Measurements from ENCODE around the gene CEP135. TPM values are rescaled to one million over a fixed set of nuclear protein-coding genes. Genes with fewer than 3 reads are reported as not detected.

The CEP135 gene
- total RNA-seq, 2 experiments from 2014 or later: 21.6 to 32.7 TPM

DNA sequence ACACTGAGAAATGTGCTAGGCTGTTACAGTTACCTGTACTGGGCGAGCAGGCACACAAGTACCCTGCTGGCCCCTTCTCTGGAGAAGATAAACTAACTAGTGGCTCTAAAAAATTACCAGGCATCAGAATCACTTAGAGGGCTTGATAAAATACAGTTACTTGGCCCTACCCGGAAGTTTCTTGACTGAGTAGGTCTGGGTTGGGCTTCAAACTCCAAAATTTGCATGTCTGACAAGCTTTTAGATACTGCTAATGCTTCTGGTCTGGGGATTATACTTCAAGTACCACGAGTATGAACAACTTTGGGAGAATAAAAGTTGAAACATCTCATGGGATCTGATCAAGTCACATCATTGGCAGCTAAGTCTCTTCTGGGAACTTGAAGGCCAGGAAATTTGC is 30.8 kb downstream of the CEP135 start:
- peaks cover 98% of the 10 kb centered on the region for H3K36me3 ChIP-seq (ENCODE audit: insufficient read depth, low read length)
- no peaks in the 10 kb centered on the region for H3K79me2 ChIP-seq (ENCODE audit: insufficient read depth, low read depth, low read length)
- no peaks in the 10 kb centered on the region for H4K20me1 ChIP-seq (ENCODE audit: insufficient read depth, low read length)
- BruUV-seq (replicated peaks): no TSS peak
- H3K27ac ChIP-seq (ENCODE audit: low read depth, low read length, poor library complexity, severe bottlenecking): no peak overlapping the region
- no peak for TF ChIP-seq EZH2phosphoT487 (IDR thresholded peaks at IDR 0.05; ENCODE audit: borderline replicate concordance, low read depth, low read length)
- TF ChIP-seq, protein P1, sequence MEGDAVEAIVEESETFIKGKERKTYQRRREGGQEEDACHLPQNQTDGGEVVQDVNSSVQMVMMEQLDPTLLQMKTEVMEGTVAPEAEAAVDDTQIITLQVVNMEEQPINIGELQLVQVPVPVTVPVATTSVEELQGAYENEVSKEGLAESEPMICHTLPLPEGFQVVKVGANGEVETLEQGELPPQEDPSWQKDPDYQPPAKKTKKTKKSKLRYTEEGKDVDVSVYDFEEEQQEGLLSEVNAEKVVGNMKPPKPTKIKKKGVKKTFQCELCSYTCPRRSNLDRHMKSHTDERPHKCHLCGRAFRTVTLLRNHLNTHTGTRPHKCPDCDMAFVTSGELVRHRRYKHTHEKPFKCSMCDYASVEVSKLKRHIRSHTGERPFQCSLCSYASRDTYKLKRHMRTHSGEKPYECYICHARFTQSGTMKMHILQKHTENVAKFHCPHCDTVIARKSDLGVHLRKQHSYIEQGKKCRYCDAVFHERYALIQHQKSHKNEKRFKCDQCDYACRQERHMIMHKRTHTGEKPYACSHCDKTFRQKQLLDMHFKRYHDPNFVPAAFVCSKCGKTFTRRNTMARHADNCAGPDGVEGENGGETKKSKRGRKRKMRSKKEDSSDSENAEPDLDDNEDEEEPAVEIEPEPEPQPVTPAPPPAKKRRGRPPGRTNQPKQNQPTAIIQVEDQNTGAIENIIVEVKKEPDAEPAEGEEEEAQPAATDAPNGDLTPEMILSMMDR (conservative IDR thresholded peaks at IDR 0.05; ENCODE audit: low read length): no peak
- intact Hi-C loops (cut with micrococcal nuclease; ENCODE audit: unreplicated experiment): no loop called here
- H3K9me3 ChIP-seq (ENCODE audit: low read length): no peaks in the 10 kb centered on the region
- H3K9me2 ChIP-seq (ENCODE audit: insufficient read depth, low read length): no peaks in the 10 kb centered on the region
- no peak overlapping the region for H3K4me2 ChIP-seq (ENCODE audit: low read length)
- H3K4me3 ChIP-seq (ENCODE audit: low read depth, low read length, poor library complexity, severe bottlenecking): no peak overlapping the region
- peaks cover 6% of the 10 kb centered on the region for H3K4me1 ChIP-seq (ENCODE audit: insufficient read depth, low read length, poor library complexity, severe bottlenecking)
- no peak for DNase-seq (ENCODE audit: low spot score)
- POLR2A ChIA-PET: no interaction called here
- CTCF ChIA-PET (ENCODE audit: unreplicated experiment): no interaction called here
- no peak overlapping the region for H2AFZ ChIP-seq (ENCODE audit: low read length)

DNA sequence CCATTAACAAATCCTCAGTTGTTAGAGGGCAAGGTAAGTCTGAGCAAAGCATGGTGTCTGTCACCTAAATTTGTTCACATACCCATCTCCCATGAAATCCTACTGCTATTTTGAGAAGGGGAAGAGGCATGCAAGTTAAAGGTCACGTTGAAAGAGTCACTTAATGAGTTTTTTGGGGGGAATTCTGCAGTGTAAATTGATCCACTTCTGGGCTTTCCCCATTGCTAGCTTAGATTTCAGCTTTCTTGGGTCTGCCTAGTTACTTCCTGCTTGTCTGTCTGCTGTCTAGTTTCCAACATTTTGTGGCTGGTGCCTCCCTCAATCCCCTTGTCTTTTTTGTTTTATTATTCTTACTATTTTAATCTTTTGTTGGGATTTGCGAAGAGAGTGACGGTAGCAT is 32.0 kb downstream of the CEP135 start:
- Histone ChIP-seq H3K9me2 (ENCODE audit: insufficient read depth, low read length) (no peaks in the 10 kb centered on the region), H3K79me2 (ENCODE audit: insufficient read depth, low read depth, low read length) (no peaks in the 10 kb centered on the region), H3K4me1 (ENCODE audit: insufficient read depth, low read length, poor library complexity, severe bottlenecking) (peaks cover 6% of the 10 kb centered on the region), H3K4me2 (ENCODE audit: low read length) (no peak overlapping the region), H3K4me3 (ENCODE audit: low read depth, low read length, poor library complexity, severe bottlenecking) (no peak overlapping the region), H3K27ac (ENCODE audit: low read depth, low read length, poor library complexity, severe bottlenecking) (no peak overlapping the region), H4K20me1 (ENCODE audit: insufficient read depth, low read length) (no peaks in the 10 kb centered on the region), H2AFZ (ENCODE audit: low read length) (no peak overlapping the region), H3K36me3 (ENCODE audit: insufficient read depth, low read length) (peaks cover 98% of the 10 kb centered on the region), H3K9me3 (ENCODE audit: low read length) (no peaks in the 10 kb centered on the region)
- no peak for DNase-seq (ENCODE audit: low spot score)
- BruUV-seq (replicated peaks): no TSS peak
- ChIA-PET POLR2A (interaction anchor here (0.6 to 1.4 kb wide), 8 partner anchors 10 to 105 kb away, joined by 3 to 9 read pairs (median 3); no protein-coding TSS in a partner anchor), CTCF (ENCODE audit: unreplicated experiment) (no interaction called here)
- intact Hi-C loops (cut with micrococcal nuclease; ENCODE audit: unreplicated experiment): no loop called here
- TF ChIP-seq, protein P1 (conservative IDR thresholded peaks at IDR 0.05; ENCODE audit: low read length): no peak
- TF ChIP-seq EZH2phosphoT487 (IDR thresholded peaks at IDR 0.05; ENCODE audit: borderline replicate concordance, low read depth, low read length): no peak

DNA sequence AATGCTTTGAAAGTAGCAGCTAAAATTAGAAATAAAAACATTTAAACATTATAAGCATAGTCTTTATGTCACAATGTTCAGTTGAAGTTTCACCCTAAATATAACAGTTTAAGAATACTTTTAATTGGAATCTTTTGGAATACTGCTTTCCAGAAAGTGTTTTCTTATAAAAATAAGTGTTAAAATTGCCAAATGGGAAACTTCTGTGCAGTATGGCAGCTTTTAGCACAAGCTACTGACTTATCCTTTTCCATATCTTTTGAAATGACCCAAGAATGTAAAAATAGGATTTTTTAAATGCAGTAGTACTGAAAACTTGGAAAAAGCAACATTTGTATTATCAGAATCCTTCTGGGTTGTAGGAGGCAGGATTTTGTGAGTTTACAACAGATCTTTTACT is 34.2 kb downstream of the CEP135 start:
- TF ChIP-seq, protein P1 (conservative IDR thresholded peaks at IDR 0.05; ENCODE audit: low read length): no peak
- no peak for TF ChIP-seq EZH2phosphoT487 (IDR thresholded peaks at IDR 0.05; ENCODE audit: borderline replicate concordance, low read depth, low read length)
- intact Hi-C loops (cut with micrococcal nuclease; ENCODE audit: unreplicated experiment): no loop called here
- Histone ChIP-seq H3K9me2 (ENCODE audit: insufficient read depth, low read length) (no peaks in the 10 kb centered on the region), H2AFZ (ENCODE audit: low read length) (no peak overlapping the region), H3K4me1 (ENCODE audit: insufficient read depth, low read length, poor library complexity, severe bottlenecking) (peaks cover 6% of the 10 kb centered on the region), H3K9me3 (ENCODE audit: low read length) (no peaks in the 10 kb centered on the region), H3K4me3 (ENCODE audit: low read depth, low read length, poor library complexity, severe bottlenecking) (no peak overlapping the region), H3K79me2 (ENCODE audit: insufficient read depth, low read depth, low read length) (no peaks in the 10 kb centered on the region), H4K20me1 (ENCODE audit: insufficient read depth, low read length) (no peaks in the 10 kb centered on the region), H3K36me3 (ENCODE audit: insufficient read depth, low read length) (peaks cover 98% of the 10 kb centered on the region), H3K4me2 (ENCODE audit: low read length) (no peak overlapping the region), H3K27ac (ENCODE audit: low read depth, low read length, poor library complexity, severe bottlenecking) (no peak overlapping the region)
- POLR2A ChIA-PET: interaction anchor here (0.6 kb wide), 1 partner anchor 1100 kb away, joined by 3 read pairs; no protein-coding TSS in a partner anchor
- no TSS peak for BruUV-seq (replicated peaks)
- DNase-seq (ENCODE audit: low spot score): no peak
- CTCF ChIA-PET (ENCODE audit: unreplicated experiment): no interaction called here

Measured in OCI-LY7 (cell line).